GM12875 (cell line): ENCODE results near the gene ITSN2.

Source experiments
- H3K4me3 ChIP-seq: one replicate; pipeline ENCODE4 v1.5.1; 2011; ENCODE audit warnings: low read depth, low read length, control low read depth
- TF ChIP-seq, protein P1 (sequence below): IDR thresholded peaks from 2 replicates; pipeline ENCODE4 v1.5.1; 2011; ENCODE audit warnings: low read depth, mild to moderate bottlenecking, control low read depth, inconsistent platforms, low read length, moderate library complexity, borderline replicate concordance; ENCODE audit not compliant: insufficient read depth

The ITSN2 gene

DNA sequence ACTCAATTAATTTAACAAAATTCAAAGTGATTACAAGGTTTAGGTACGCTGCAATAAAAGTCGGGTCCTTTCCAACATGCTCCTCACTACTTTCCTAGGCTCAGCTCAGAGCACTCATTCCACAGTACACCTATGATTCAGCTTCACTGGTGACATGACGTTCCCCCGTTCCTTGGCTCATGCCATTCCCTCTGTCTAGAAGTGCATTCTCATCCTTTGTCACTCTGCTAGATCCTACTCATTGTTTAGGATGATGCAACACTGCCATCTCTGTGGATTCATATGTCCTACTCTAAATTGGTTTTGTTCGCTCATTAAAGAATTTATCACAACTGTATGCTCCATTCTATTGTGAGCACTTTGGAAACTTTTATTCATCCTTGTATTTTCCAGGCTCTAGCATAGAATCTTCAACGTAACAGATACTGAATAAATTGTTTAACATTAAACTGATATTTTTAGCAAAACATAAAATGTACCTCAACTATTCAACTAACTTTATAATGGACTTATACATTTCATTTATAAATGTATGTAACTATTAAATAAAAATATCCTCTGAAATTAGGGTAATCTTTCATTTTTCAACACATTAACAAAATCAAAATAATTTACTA lies 106.9 kb downstream of the ITSN2 start:
- TF ChIP-seq, protein P1, sequence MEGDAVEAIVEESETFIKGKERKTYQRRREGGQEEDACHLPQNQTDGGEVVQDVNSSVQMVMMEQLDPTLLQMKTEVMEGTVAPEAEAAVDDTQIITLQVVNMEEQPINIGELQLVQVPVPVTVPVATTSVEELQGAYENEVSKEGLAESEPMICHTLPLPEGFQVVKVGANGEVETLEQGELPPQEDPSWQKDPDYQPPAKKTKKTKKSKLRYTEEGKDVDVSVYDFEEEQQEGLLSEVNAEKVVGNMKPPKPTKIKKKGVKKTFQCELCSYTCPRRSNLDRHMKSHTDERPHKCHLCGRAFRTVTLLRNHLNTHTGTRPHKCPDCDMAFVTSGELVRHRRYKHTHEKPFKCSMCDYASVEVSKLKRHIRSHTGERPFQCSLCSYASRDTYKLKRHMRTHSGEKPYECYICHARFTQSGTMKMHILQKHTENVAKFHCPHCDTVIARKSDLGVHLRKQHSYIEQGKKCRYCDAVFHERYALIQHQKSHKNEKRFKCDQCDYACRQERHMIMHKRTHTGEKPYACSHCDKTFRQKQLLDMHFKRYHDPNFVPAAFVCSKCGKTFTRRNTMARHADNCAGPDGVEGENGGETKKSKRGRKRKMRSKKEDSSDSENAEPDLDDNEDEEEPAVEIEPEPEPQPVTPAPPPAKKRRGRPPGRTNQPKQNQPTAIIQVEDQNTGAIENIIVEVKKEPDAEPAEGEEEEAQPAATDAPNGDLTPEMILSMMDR = no peak
- no peak overlapping the region for H3K4me3 ChIP-seq

DNA sequence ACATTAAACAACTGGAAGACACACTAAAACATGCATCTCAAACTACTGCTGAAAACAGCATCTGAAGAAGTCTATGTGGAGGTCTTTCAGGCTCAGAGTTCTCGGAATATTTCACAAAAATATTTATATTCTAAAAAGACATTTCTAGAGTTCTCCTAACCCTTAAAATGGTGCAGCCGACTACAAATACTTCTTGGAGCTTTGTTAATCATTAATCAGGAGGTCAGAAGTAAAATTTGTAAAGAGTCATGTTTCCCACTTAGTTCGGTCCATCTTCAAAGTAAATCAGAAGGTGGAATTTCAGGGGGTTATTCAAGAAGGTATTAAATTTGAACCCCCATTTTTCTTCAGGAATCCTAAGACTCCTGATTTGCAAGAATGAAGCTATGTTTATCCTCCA lies 112.7 kb downstream of the ITSN2 start:
- no peak overlapping the region for H3K4me3 ChIP-seq
- TF ChIP-seq, protein P1 = no peak

DNA sequence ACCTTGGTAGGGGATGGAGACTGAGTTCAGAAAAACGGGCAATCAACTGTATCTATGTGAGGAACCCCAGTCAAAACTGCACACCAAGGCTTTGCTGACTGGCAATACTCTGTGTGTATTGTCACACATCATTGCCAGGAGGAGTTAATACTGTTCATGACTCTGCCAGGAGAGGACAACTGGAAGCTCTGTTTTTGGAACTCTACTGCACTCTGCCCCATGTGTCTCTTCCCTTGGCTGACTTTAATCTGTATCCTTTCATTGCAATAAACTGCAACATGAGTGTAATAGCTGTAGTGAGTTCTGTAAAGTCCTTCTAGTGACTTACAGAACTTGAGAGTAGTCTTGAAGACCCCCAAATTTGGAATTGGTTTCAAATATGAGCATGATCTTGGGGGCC lies 113.2 kb downstream of the ITSN2 start:
- TF ChIP-seq, protein P1 = no peak
- H3K4me3 ChIP-seq = no peak overlapping the region

DNA sequence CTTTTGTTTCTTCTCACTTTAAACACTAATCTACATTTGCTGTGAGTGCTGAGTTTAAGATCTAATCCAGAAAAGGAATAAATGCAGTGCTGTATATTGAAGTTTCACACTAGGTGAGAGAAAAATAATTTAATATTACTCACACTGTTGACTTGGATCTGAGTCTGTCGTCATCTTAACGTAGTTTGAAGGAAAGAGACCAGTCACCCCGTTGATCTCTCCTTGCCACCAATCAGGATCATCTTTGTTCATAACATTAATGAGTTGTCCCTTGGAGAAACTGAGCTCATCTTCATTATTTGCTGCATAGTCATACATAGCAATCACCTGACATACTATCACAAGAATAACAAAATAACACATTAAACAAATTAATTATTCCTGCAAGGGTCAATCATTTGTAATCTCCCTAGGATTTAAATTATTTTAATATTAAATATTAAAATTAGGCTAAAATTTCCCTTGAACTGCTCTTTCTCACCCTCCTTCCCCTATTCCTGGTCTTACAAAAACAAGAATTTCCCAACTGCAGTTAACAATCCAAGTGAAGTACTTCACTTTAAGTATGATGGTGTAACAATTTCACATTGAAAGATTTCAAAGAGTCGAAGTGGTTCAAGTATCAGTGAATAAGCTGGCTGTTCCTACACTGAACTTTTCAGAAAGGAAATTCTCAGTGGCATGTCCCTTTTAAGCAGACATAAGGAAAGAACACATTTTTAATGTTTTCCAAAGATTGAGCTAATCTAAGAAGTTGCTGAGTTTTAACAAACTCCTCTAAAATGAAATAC lies 114.2 kb downstream of the ITSN2 start:
- no peak overlapping the region for H3K4me3 ChIP-seq
- TF ChIP-seq, protein P1 = no peak

DNA sequence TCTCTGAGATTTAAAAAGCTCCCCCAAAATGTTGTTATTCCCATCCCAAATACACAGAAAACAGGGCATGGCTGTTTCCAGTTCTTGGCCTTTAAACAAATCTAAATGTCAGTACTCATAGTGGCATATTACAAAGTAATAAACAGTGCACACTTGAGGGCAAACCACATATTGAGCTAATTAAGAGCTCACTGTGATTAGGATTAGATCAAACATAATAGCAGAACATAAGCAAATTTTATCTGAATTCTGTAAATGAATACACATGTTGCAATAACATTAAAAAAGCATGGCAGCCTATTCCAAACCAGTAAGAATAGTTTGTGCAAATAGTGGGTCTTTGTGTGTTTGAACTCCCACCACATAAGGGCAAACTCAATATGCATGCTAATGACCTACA lies 118.8 kb downstream of the ITSN2 start:
- TF ChIP-seq, protein P1 = no peak
- H3K4me3 ChIP-seq = no peak overlapping the region

DNA sequence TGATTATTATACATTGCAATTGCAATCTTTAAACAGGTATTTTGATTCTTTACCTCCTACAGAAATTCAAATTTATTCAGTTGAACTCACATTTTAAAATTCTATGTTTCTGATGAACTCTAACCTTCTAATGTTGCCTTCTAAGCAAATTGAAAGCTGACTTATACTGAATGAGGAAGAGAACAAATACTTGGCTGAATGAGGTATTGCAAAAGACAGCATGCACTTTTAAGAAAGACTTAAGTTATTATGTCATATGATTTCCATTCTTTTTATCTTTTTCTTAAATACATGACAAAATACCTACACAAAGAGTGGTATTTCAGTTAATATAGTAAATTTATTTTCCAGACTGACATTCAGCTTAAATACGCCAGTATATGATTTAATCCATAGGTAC lies 120.8 kb downstream of the ITSN2 start:
- H3K4me3 ChIP-seq = no peak overlapping the region
- TF ChIP-seq, protein P1 = no peak

DNA sequence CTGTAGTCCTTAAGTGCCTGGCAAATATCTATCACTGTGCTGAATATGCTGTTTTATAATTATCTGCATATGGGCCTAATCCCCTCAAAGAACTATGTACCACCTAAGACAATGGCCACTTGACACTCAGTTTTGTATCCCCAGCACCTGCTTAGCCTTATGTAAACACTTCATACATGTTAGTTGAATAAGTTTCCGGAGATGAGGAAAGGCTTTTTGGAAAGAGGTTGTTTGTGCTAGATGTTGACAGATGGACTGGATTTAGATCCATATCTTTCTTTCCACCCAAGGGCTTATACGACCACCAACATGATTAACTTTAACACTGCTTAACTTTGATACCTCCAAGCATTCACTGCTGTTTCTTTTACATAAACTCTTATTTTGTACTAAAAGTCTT lies 122.2 kb downstream of the ITSN2 start:
- TF ChIP-seq, protein P1 = no peak
- no peak overlapping the region for H3K4me3 ChIP-seq
